Left ventricle myocardium inferior (tissue), 1 donor: ENCODE results near the gene MLF2. TPM values are rescaled to one million over a fixed set of nuclear protein-coding genes. Genes with fewer than 3 reads are reported as not detected.

Experiments
- DNase-seq: peaks from one replicate; pipeline ENCODE4 v3.0.0-alpha.2; 2020
- H3K27ac ChIP-seq: fragments of 200-600 bp; replicated peaks from 2 replicates; pipeline ENCODE4 v1.8.0; 2021
- H3K27me3 ChIP-seq: fragments of 200-600 bp; 2 replicates; pipeline ENCODE4 v1.8.0; 2021; ENCODE audit warnings: low read depth
- H3K36me3 ChIP-seq: fragments of 200-600 bp; 2 replicates; pipeline ENCODE4 v1.8.0; 2021
- H3K4me1 ChIP-seq: fragments of 200-600 bp; 2 replicates; pipeline ENCODE4 v1.8.0; 2021
- H3K4me3 ChIP-seq: fragments of 200-600 bp; 2 replicates; pipeline ENCODE4 v1.8.0; 2021; ENCODE audit warnings: mild to moderate bottlenecking, moderate library complexity
- H3K9me3 ChIP-seq: fragments of 200-600 bp; replicated peaks from 2 replicates; pipeline ENCODE4 v1.8.0; 2021
- intact Hi-C: fragments of 100-400 bp; cut with micrococcal nuclease; formaldehyde crosslinking; loops from one replicate; pipeline ENCODE4 v1.11.0; 2022
- total RNA-seq: library from RNA; stranded (reverse); fragmentation: NEBNext Ultra II Directional; extraction: Animal tissue kit (Norgen Biotek cat#: 25700); gene quantifications from one replicate; pipeline ENCODE4 v1.2.1, GENCODE V29; 2021
- TF ChIP-seq, protein P1 (sequence below): fragments of 200-600 bp; IDR thresholded peaks from 2 replicates; pipeline ENCODE4 v1.8.0; 2021; ENCODE audit warnings: antibody characterized with exemption, mild to moderate bottlenecking, borderline replicate concordance
- donor health status: DM: no; HTN: yes; CAD: no; lungs with severe emphysema.

Gene MLF2
- total RNA-seq, 1 donor from 2014 or later, result 153 TPM

DNA sequence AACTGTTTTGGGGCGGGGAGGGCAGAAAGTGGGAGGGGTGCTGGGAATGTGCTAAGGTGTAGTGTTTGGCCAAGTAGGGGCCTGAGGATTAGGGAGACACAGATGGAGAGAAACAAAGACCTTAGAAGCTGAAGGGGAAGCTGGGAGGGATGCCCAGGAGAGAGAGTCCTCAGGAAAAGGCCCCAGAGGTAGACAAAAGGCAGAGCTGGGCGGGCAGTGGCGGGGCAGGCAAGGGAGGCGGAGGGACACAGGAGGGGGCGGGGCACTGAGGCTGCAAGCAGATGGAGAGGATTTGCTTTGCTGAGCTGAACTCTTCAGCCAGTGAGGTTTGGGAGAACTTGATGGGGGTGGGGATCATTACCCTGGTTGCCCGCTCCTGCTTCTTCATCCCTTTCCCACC is 16.0 kb upstream of the MLF2 start:
- peak overlapping the region; percentile 92 for H3K4me3 ChIP-seq
- DNase-seq, result peak; percentile 53
- intact Hi-C loops, result no loop called here
- H3K4me1 ChIP-seq, result peaks cover 65% of the 10 kb centered on the region
- H3K9me3 ChIP-seq, result no peaks in the 10 kb centered on the region
- H3K27ac ChIP-seq, result peak overlapping the region; percentile 97
- TF ChIP-seq, protein P1, sequence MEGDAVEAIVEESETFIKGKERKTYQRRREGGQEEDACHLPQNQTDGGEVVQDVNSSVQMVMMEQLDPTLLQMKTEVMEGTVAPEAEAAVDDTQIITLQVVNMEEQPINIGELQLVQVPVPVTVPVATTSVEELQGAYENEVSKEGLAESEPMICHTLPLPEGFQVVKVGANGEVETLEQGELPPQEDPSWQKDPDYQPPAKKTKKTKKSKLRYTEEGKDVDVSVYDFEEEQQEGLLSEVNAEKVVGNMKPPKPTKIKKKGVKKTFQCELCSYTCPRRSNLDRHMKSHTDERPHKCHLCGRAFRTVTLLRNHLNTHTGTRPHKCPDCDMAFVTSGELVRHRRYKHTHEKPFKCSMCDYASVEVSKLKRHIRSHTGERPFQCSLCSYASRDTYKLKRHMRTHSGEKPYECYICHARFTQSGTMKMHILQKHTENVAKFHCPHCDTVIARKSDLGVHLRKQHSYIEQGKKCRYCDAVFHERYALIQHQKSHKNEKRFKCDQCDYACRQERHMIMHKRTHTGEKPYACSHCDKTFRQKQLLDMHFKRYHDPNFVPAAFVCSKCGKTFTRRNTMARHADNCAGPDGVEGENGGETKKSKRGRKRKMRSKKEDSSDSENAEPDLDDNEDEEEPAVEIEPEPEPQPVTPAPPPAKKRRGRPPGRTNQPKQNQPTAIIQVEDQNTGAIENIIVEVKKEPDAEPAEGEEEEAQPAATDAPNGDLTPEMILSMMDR, result no peak
- peaks cover 13% of the 10 kb centered on the region for H3K36me3 ChIP-seq
- peaks cover 13% of the 10 kb centered on the region for H3K27me3 ChIP-seq

DNA sequence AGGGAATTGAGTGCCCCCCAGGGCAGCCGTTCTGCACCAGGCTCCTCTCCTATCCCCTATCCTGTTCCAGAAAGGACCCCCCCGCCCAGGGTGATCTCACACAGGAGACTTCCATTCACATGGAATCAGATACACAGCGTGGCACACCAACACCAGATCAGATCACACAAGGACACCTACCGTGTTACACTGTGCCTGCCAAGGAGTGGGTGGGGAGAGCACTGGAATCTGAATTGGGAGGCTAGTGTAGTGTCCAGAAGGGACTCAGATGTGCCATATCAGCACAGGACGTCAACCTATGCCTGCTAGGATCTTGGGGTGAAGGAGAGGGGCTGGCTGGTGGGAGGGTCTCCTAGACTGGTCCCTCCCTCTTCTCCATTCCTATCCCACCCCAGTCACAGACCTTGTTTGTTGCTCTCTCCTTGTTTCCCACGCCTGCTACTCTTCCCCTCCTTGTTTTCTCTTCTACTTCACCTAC is 15.5 kb upstream of the MLF2 start:
- H3K27ac ChIP-seq, result peak overlapping the region; percentile 97
- intact Hi-C loops, result no loop called here
- H3K27me3 ChIP-seq, result peaks cover 8% of the 10 kb centered on the region
- peak overlapping the region; percentile 92 for H3K4me3 ChIP-seq
- TF ChIP-seq, protein P1, result no peak
- DNase-seq, result no peak
- H3K4me1 ChIP-seq, result peaks cover 69% of the 10 kb centered on the region
- H3K9me3 ChIP-seq, result no peaks in the 10 kb centered on the region
- peaks cover 13% of the 10 kb centered on the region for H3K36me3 ChIP-seq

DNA sequence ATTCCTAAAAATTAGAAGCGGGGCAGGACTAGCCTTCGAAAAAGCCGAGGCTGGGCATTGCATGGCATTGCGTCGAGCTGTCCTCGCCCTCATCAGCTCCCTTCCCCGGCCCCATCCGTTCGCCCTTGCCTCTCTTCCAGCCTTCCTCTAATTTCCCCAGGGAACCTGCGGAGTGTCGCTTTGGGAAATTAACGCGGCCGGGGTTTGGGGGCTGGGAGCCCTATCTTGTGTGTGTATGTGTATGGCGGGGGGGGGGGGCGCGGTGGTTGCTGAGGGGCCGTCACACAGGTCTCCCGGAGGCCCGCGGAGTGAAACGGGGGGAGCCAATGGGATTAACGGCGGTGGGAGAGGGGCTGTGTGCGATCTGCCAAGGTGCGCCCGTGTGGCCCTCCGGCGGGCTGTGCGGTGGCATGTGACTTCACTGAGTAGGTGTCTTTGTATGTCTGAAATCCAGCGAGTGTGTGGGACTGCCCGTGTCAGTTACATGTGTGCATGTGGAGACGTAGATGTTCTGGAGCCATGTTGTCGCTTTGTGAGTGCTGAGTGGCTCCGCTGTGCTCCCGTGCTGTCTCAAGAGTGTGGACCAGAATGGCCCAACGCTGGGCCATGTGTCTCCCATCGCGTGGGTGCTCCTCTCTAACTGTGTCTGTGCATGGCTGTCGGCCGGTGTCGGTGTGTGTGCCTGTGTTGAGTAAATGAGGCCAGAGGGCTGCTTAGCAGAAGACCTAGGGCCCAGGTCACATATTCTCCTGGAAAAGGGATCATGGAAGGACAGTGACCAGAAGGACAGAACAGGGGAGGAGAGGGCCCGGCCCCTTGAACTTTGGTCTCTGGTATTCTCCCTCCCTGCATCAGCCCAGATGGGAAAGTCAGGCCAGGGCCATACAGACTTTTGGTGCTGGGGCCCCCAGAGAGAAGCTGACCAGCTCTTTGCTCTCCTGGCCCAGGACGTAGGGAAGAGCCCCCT is 14.7 kb upstream of the MLF2 start:
- intact Hi-C loops, result no loop called here
- no peak for DNase-seq
- peaks cover 13% of the 10 kb centered on the region for H3K36me3 ChIP-seq

DNA sequence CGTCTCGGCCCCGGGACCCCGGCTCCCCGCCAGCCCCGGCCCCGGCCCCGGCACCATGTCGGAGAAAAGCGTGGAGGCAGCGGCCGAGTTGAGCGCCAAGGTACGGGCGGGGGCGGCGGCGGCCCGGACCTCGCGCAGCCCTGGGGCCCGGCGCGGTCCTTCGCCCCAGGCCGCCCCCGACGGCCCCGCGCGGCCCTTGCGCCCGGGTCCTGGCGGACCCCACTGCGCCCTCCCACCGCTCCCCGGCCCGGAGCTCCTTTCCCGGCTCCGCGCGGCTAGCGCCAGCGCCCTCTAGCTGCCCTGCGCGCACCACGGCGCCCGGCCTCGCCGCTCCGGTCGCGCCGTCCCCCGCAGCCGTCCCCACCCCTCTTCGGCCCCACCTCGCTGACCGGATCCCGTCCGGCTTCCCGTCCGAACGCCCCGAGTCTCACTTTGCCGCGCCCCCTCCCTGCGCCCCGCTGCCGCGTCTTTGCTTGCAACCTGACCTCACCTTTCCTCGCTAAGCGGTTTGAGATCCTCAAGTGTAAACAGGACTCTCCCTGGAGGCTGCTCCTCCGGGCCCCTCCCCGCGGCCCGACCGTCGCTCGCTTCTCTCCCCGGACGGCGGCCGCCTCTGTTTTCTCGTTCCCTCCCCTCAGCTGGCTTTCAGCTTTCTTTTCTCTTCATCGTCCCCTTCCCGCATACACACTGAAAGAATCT is 13.9 kb upstream of the MLF2 start:
- H3K4me1 ChIP-seq, result peaks cover 69% of the 10 kb centered on the region
- H3K4me3 ChIP-seq, result peak overlapping the region; percentile 92
- no peaks in the 10 kb centered on the region for H3K9me3 ChIP-seq
- H3K27me3 ChIP-seq, result no peaks in the 10 kb centered on the region
- intact Hi-C loops, result no loop called here
- TF ChIP-seq, protein P1, result peak; percentile 88
- peaks cover 13% of the 10 kb centered on the region for H3K36me3 ChIP-seq
- H3K27ac ChIP-seq, result peak overlapping the region; percentile 97
- peak; percentile 85 for DNase-seq

More for the DNA sequence above, 14.7 kb upstream of the MLF2 start:
- Histone ChIP-seq H3K4me3 (peak overlapping the region; percentile 92), H3K4me1 (peaks cover 70% of the 10 kb centered on the region), H3K27me3 (no peaks in the 10 kb centered on the region), H3K9me3 (no peaks in the 10 kb centered on the region), H3K27ac (peak overlapping the region; percentile 97)
- TF ChIP-seq, protein P1, result no peak
